HCT116 (cell line): ENCODE measurements around the gene FAM168A. TPM values are rescaled to one million over a fixed set of nuclear protein-coding genes. Genes with fewer than 3 reads are reported as not detected.

Experiments used
- ATAC-seq: fragments of 200-7000 bp; cut with Tn5 transposase; 2 replicates; pipeline ENCODE4 v1.9.1; 2020; ENCODE audit warnings: mild to moderate bottlenecking, moderate library complexity
- BruUV-seq: library from RNA; stranded (reverse); fragments of 400-500 nt; replicated peaks from 2 replicates; lab custom pipeline; 2021; lab: Mats Ljungman, UMichigan
- CTCF ChIA-PET: fragments of 300-600 bp; sonication (Branson Sonifier 250); formaldehyde crosslinking; loops from one replicate; lab custom pipeline; 2021; ENCODE audit warnings: antibody characterized with exemption; lab: Charles Lee
- POLR2A ChIA-PET: fragments of 300-600, 350-600 bp; sonication (Branson Sonifier 250); formaldehyde crosslinking; loops from one replicate; lab custom pipeline; 2021; ENCODE audit warnings: antibody characterized with exemption; lab: Charles Lee
- RAD21 ChIA-PET, 2 experiments: fragments of 300-600 bp; sonication (Branson Sonifier 250); formaldehyde crosslinking; loops; one replicate each; lab custom pipeline; 2023; ENCODE audit warnings: low total read pairs in 2 of 2; ENCODE audit not compliant: uncharacterized antibody in 2 of 2, unreplicated experiment in 2 of 2, low non-redundant PET in 1 of 2; lab: Charles Lee
- DNase-seq: peaks from one replicate; pipeline ENCODE4 v3.0.0-alpha.2; 2010; ENCODE audit warnings: low read depth, low spot score
- H2AFZ ChIP-seq: fragments of 200-600 bp; shearing (Covaris generic), sonication (generic); 2 replicates; pipeline ENCODE4 v1.6.1; 2017; ENCODE audit warnings: low read depth, mixed run types, mixed read lengths, antibody characterized with exemption, low read length; ENCODE audit not compliant: poor library complexity, severe bottlenecking
- H3K27ac ChIP-seq: 2 replicates; pipeline ENCODE4 v1.5.1; 2012; ENCODE audit warnings: low read depth, low read length
- H3K27me3 ChIP-seq: fragments of 200-600 bp; sonication (generic); 2 replicates; pipeline ENCODE4 v1.6.1; 2016; ENCODE audit warnings: mixed run types, low read length, mixed read lengths; ENCODE audit not compliant: insufficient read depth
- H3K36me3 ChIP-seq, 2 experiments: fragments of 200-500 bp in 1 of 2; fragments of 200-600 bp in 1 of 2; sonication (Bioruptor generic) in 1 of 2; sonication (generic) in 1 of 2; 2 replicates each; pipeline versions ENCODE4 v1.5.1 to v1.6.1; 2014 to 2016; ENCODE audit warnings: low read length in 2 of 2, inconsistent platforms in 1 of 2, mixed read lengths in 1 of 2, mixed run types in 1 of 2; ENCODE audit not compliant: insufficient read depth in 2 of 2, control insufficient read depth in 1 of 2
- H3K4me1 ChIP-seq, 2 experiments: fragments of 200-600 bp in 1 of 2; sonication (generic) in 1 of 2; 2 replicates each; pipeline versions ENCODE4 v1.5.1 to v1.6.1; 2012 to 2017; ENCODE audit warnings: low read length in 2 of 2, inconsistent platforms in 1 of 2, mild to moderate bottlenecking in 1 of 2, mixed read lengths in 1 of 2, mixed run types in 1 of 2, moderate library complexity in 1 of 2; ENCODE audit not compliant: insufficient read depth in 2 of 2, control insufficient read depth in 1 of 2
- H3K4me2 ChIP-seq: fragments of 200-600 bp; sonication (generic); 2 replicates; pipeline ENCODE4 v1.6.1; 2017; ENCODE audit warnings: mixed run types, low read length, mixed read lengths
- H3K4me3 ChIP-seq, 2 experiments: fragments of 200-600 bp in 1 of 2; sonication (generic) in 1 of 2; replicated peaks in 1 of 2; 2 replicates each; pipeline ENCODE4 v1.5.1; 2011 to 2016; ENCODE audit warnings: low read length in 2 of 2, control low read depth in 1 of 2, low read depth in 1 of 2, mild to moderate bottlenecking in 1 of 2, mixed read lengths in 1 of 2, mixed run types in 1 of 2
- H3K79me2 ChIP-seq: fragments of 200-600 bp; sonication (generic); 2 replicates; pipeline ENCODE4 v1.6.1; 2017; ENCODE audit warnings: mild to moderate bottlenecking, mixed run types, low read length, moderate library complexity, mixed read lengths; ENCODE audit not compliant: insufficient read depth
- H3K9ac ChIP-seq: fragments of 200-600 bp; sonication (generic); 2 replicates; pipeline ENCODE4 v1.6.1; 2016; ENCODE audit warnings: low read length, mixed read lengths
- H3K9me2 ChIP-seq: fragments of 200-600 bp; sonication (generic), shearing (Covaris generic); 2 replicates; pipeline ENCODE4 v1.6.1; 2017; ENCODE audit warnings: mixed run types, mild to moderate bottlenecking, moderate library complexity; ENCODE audit not compliant: insufficient read depth
- H3K9me3 ChIP-seq, 2 experiments: fragments of 200-500 bp in 1 of 2; fragments of 200-600 bp in 1 of 2; sonication (Bioruptor generic) in 1 of 2; sonication (generic) in 1 of 2; 2 replicates each; pipeline ENCODE4 v1.6.1; 2014 to 2017; ENCODE audit warnings: low read length in 2 of 2, mixed read lengths in 2 of 2, inconsistent platforms in 1 of 2, low read depth in 1 of 2, mild to moderate bottlenecking in 1 of 2, mixed run types in 1 of 2, moderate library complexity in 1 of 2; ENCODE audit not compliant: control insufficient read depth in 1 of 2, insufficient read depth in 1 of 2
- H4K20me1 ChIP-seq: fragments of 200-600 bp; sonication (generic), shearing (Covaris generic); 2 replicates; pipeline ENCODE4 v1.6.1; 2017; ENCODE audit warnings: mixed run types, mild to moderate bottlenecking, moderate library complexity; ENCODE audit not compliant: insufficient read depth
- ATF3 ChIP-seq: IDR thresholded peaks from 2 replicates; pipeline ENCODE4 v1.6.1; 2012
- ELF1 ChIP-seq: IDR thresholded peaks from 2 replicates; pipeline ENCODE4 v1.6.1; 2012; ENCODE audit warnings: low read depth, borderline replicate concordance
- EZH2 ChIP-seq: fragments of 200-600 bp; sonication (generic); IDR thresholded peaks from 2 replicates; pipeline ENCODE4 v1.6.1; 2017; ENCODE audit warnings: antibody characterized with exemption, mixed run types
- EZH2phosphoT487 ChIP-seq: fragments of 200-600 bp; IDR thresholded peaks from 2 replicates; pipeline ENCODE4 v1.6.1; 2018; ENCODE audit warnings: antibody characterized with exemption, borderline replicate concordance
- FOSL1 ChIP-seq: IDR thresholded peaks from 2 replicates; pipeline ENCODE4 v1.6.1; 2012; ENCODE audit warnings: low read depth
- SRF ChIP-seq: IDR thresholded peaks from 2 replicates; pipeline ENCODE4 v1.6.1; 2012; ENCODE audit warnings: low read depth
- YY1 ChIP-seq: IDR thresholded peaks from 2 replicates; pipeline ENCODE4 v1.6.1; 2011; ENCODE audit warnings: low read length, low read depth, moderate library complexity, mild to moderate bottlenecking; ENCODE audit not compliant: insufficient replicate concordance; ENCODE audit errors: extremely low read depth
- ZFX ChIP-seq: fragments of 450-650 bp; IDR thresholded peaks from 2 replicates; pipeline ENCODE4 v1.6.1; 2017
- intact Hi-C: fragments of 100-400 bp; cut with micrococcal nuclease; formaldehyde crosslinking; loops from 2 replicates; pipeline ENCODE4 v1.10.0; 2022
- total RNA-seq: library from RNA; stranded (reverse); gene quantifications from one replicate; pipeline ENCODE4 v1.2.1, GENCODE V29; 2021; ENCODE audit not compliant: unreplicated experiment

The FAM168A gene
- total RNA-seq, 1 experiment from 2014 or later = 31.5 TPM

- no peaks in the 10 kb centered on the region for H3K27me3 ChIP-seq
- no peak for ATAC-seq
- no peak overlapping the region; the same call in 1 of the 2 replicates for H3K27ac ChIP-seq
- intact Hi-C loops = no loop called here
- peaks cover 64% of the 10 kb centered on the region for H3K79me2 ChIP-seq
- H3K4me1 ChIP-seq = peaks cover 0 to 24% of the 10 kb centered on the region in 2 experiments; a peak in 2 of 4 replicates
- BruUV-seq = no TSS peak
- DNase-seq = no peak
- CTCF ChIA-PET = no interaction called here
- POLR2A ChIA-PET = no interaction called here
- no peak overlapping the region for H3K9ac ChIP-seq
- TF ChIP-seq EZH2 = no peak
- no peak for TF ChIP-seq SRF
- TF ChIP-seq ZFX = no peak
- no peak for TF ChIP-seq ELF1
- no peak for TF ChIP-seq YY1
- TF ChIP-seq ATF3 = no peak
- H2AFZ ChIP-seq = no peak overlapping the region
- H4K20me1 ChIP-seq = no peaks in the 10 kb centered on the region
- H3K36me3 ChIP-seq = peaks cover 0 to 4% of the 10 kb centered on the region in 2 experiments; a peak in 2 of 4 replicates
- H3K9me3 ChIP-seq = no peaks in the 10 kb centered on the region
- no peak overlapping the region for H3K4me3 ChIP-seq
- H3K9me2 ChIP-seq = no peaks in the 10 kb centered on the region
- RAD21 ChIA-PET = no interaction called here
- no peak overlapping the region for H3K4me2 ChIP-seq
Measured at GRCh38 chr11:73389134-73389525, 208.8 kb downstream of the FAM168A start.

- no peaks in the 10 kb centered on the region for H3K9me2 ChIP-seq
- ChIA-PET RAD21 (no interaction called here), CTCF (interaction anchor here (1.9 kb wide), 1 partner anchor 37 kb away, joined by 6 read pairs; no protein-coding TSS in a partner anchor), POLR2A (no interaction called here)
- intact Hi-C loops = no loop called here
- H3K4me2 ChIP-seq = no peak overlapping the region
- peaks cover 70% of the 10 kb centered on the region for H3K79me2 ChIP-seq
- no peaks in the 10 kb centered on the region for H3K27me3 ChIP-seq
- TF ChIP-seq ZFX (no peak), EZH2phosphoT487 (no peak), FOSL1 (no peak)
- no peak overlapping the region for H2AFZ ChIP-seq
- H4K20me1 ChIP-seq = no peaks in the 10 kb centered on the region
- H3K9ac ChIP-seq = no peak overlapping the region
- no peak overlapping the region for H3K4me3 ChIP-seq
- ATAC-seq = no peak
- H3K36me3 ChIP-seq = peaks cover 0 to under 1% of the 10 kb centered on the region in 2 experiments; a peak in 1 of 4 replicates
- H3K4me1 ChIP-seq = peaks cover 4 to 28% of the 10 kb centered on the region in 2 experiments; a peak in 3 of 4 replicates
- no peaks in the 10 kb centered on the region for H3K9me3 ChIP-seq
- no peak overlapping the region for H3K27ac ChIP-seq
- no peak for DNase-seq
- no TSS peak for BruUV-seq
Measured at GRCh38 chr11:73388265-73389133, 209.4 kb downstream of the FAM168A start.
